Measurements from ENCODE around the gene LRRC4B. TPM values are rescaled to one million over a fixed set of nuclear protein-coding genes. Genes with fewer than 3 reads are reported as not detected.
"Not testable (repeated sequence)": the region's sequence is repeated elsewhere in the genome, so short reads cannot be mapped to it uniquely, and the experiment has no call there.

Gene LRRC4B
- total and polyA plus RNA-seq, 2 donors: 0.52 to 0.57 TPM

- WGBS: 97% methylated on average over 19 of the region's 19 CpGs
- no peak overlapping the region for H3K4me3 ChIP-seq (ENCODE audit: low read length in 2 of 2)
- peaks cover 0 to 6% of the 10 kb centered on the region in 2 donors for H3K27me3 ChIP-seq (ENCODE audit: control insufficient read depth in 2 of 2, insufficient read depth in 1 of 2, low read length in 1 of 2)
- no peak for DNase-seq (ENCODE audit: low read depth in 6 of 9, low spot score in 9 of 9)
- H3K36me3 ChIP-seq (ENCODE audit: control insufficient read depth in 2 of 2, insufficient read depth in 2 of 2, low read length in 1 of 2): peaks cover 24 to 44% of the 10 kb centered on the region in 2 donors
- H3K4me1 ChIP-seq (ENCODE audit: control insufficient read depth in 2 of 2, insufficient read depth in 2 of 2, low read length in 2 of 2): peaks cover 8% of the 10 kb centered on the region in 2 donors
- peaks cover 0 to 25% of the 10 kb centered on the region in 2 donors for H3K9me3 ChIP-seq (ENCODE audit: control insufficient read depth in 2 of 2, insufficient read depth in 1 of 2, low read length in 1 of 2)
- no peak overlapping the region for H3K27ac ChIP-seq (ENCODE audit: low read depth in 1 of 2, low read length in 1 of 2)
Measured at GRCh38 chr19:50478901-50479715, 89.1 kb downstream of the LRRC4B start.

DNA sequence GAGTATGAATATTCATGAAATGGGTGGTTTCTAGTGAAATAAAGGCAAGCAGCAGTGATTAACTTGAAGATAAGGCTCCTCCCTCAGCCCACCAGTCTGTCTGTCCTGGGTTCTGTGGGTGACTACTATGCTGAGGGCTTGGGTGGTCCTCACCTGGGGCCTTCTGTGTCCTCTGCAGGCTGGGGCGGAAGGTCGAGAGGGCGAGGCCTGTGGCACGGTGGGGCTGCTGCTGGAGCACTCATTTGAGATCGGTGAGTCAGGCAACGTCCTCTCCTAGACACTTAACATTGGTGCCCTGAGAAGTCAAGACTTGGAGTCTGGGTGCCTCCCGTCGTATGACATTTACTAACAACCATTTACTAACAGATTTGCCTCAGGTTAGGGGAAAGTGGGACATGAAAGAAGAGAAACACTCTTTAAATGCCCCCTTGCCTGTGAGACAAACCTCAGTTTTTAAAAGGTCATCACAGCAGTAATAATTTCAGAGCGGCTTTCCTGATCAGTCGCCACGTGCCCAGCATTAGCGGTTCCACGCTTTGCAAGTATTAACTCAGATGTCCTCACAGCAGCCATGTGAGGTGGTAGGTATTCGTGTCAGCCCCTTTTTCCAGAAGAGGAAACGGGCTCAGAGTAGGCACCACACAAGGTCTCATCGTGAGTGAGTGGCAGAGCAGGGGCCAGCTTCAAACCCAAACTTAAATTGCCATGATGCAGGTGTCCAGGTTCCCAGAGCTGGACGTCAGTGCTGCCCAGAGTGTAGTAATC is 90.3 kb downstream of the LRRC4B start:
- H3K27ac ChIP-seq (ENCODE audit: low read depth in 1 of 2, low read length in 1 of 2): no peak overlapping the region
- peaks cover 0 to 6% of the 10 kb centered on the region in 2 donors for H3K27me3 ChIP-seq (ENCODE audit: control insufficient read depth in 2 of 2, insufficient read depth in 1 of 2, low read length in 1 of 2)
- H3K36me3 ChIP-seq (ENCODE audit: control insufficient read depth in 2 of 2, insufficient read depth in 2 of 2, low read length in 1 of 2): peaks cover 18 to 44% of the 10 kb centered on the region in 2 donors
- 97% methylated on average over 17 of the region's 17 CpGs for WGBS
- no peak for DNase-seq (ENCODE audit: low read depth in 6 of 9, low spot score in 9 of 9)
- H3K4me1 ChIP-seq (ENCODE audit: control insufficient read depth in 2 of 2, insufficient read depth in 2 of 2, low read length in 2 of 2): peaks cover 8% of the 10 kb centered on the region in 2 donors
- peaks cover 0 to 25% of the 10 kb centered on the region in 2 donors for H3K9me3 ChIP-seq (ENCODE audit: control insufficient read depth in 2 of 2, insufficient read depth in 1 of 2, low read length in 1 of 2)
- no peak overlapping the region for H3K4me3 ChIP-seq (ENCODE audit: low read length in 2 of 2)

DNA sequence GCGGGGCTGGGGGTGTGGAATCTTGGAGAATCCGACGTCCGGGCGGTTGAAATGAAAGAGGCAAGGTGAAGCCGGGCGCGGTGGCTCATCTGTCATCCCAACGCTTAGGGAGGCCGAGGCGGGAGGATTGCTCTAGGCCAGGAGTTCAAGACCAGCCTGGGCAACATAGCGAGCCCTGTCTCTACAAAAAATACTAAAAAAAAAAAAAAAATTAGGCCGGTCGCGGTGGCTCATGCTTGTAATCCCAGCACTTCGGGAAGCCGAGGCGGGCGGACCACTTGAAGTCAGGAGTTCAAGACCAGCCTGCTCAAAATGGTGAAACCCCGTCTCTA is 91.4 kb downstream of the LRRC4B start:
- H3K4me1 ChIP-seq (ENCODE audit: control insufficient read depth in 2 of 2, insufficient read depth in 2 of 2, low read length in 2 of 2): peaks cover 8% of the 10 kb centered on the region in 2 donors
- no peak for DNase-seq (ENCODE audit: low read depth in 6 of 9, low spot score in 9 of 9)
- WGBS: 22% methylated on average over 20 of the region's 20 CpGs
- H3K4me3 ChIP-seq (ENCODE audit: low read length in 2 of 2): peak overlapping the region; percentile 69 to 71
- H3K36me3 ChIP-seq (ENCODE audit: control insufficient read depth in 2 of 2, insufficient read depth in 2 of 2, low read length in 1 of 2): peaks cover 15 to 33% of the 10 kb centered on the region in 2 donors
- peak overlapping the region in 1 of 2 donors; percentile 83 for H3K27ac ChIP-seq (ENCODE audit: low read depth in 1 of 2, low read length in 1 of 2)
- H3K27me3 ChIP-seq (ENCODE audit: control insufficient read depth in 2 of 2, insufficient read depth in 1 of 2, low read length in 1 of 2): peaks cover 0 to 6% of the 10 kb centered on the region in 2 donors
- H3K9me3 ChIP-seq (ENCODE audit: control insufficient read depth in 2 of 2, insufficient read depth in 1 of 2, low read length in 1 of 2): peaks cover 0 to 25% of the 10 kb centered on the region in 2 donors

DNA sequence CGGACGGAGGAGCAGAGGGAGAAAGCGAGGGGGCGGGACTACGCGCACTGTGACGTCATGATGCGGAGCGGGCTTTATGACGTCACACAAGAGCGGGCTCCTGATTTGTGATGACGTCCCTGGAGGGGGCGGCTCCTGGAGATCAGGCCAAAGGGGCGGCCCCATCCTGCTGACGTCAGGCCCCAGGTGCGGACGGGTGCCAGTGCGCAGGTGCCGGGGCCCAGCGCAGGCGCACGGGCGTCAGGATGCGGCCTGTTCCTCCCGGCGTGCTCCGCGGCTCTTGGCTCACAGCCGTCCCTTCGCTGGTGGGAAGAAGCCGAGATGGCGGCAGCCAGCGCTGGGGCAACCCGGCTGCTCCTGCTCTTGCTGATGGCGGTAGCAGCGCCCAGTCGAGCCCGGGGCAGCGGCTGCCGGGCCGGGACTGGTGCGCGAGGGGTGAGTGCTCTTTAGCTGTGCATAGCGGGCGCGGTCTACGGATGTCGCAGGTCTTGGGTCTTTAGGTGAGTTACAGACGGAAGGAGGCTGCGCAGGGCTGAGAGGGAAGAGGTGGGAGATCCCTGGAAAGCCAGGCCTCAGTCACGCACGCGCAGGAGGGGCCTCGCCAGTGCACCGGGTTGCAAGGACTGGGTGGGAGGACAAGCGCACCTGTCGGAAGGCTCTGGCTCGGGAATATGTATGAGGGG is 91.9 kb downstream of the LRRC4B start, which contains the start of the genes EMC10 and GARIN5A:
TSS of gene EMC10 (plus strand) at position 284 of the 683 bp plus-strand sequence. CDS start at position 322, 38 bp downstream.
TSS of gene GARIN5A (minus strand) at position 625 of the 683 bp plus-strand sequence. CDS start at position 165, 460 bp downstream.
- 5% methylated on average over 58 of the region's 58 CpGs for WGBS
- H3K27ac ChIP-seq (ENCODE audit: low read depth in 1 of 2, low read length in 1 of 2): peak within 1 kb of the TSS; percentile 67 to 83
- H3K4me3 ChIP-seq (ENCODE audit: low read length in 2 of 2): peak within 1 kb of the TSS; percentile 69 to 71

GRCh38 chr19:50475736-50476223 is 92.5 kb downstream of the LRRC4B start:
- Histone ChIP-seq H3K36me3 (ENCODE audit: control insufficient read depth in 2 of 2, insufficient read depth in 2 of 2, low read length in 1 of 2) (peaks cover 14 to 23% of the 10 kb centered on the region in 2 donors), H3K27me3 (ENCODE audit: control insufficient read depth in 2 of 2, insufficient read depth in 1 of 2, low read length in 1 of 2) (peaks cover 0 to 6% of the 10 kb centered on the region in 2 donors), H3K27ac (ENCODE audit: low read depth in 1 of 2, low read length in 1 of 2) (peak overlapping the region in 1 of 2 donors; percentile 35), H3K9me3 (ENCODE audit: control insufficient read depth in 2 of 2, insufficient read depth in 1 of 2, low read length in 1 of 2) (peaks cover 0 to 25% of the 10 kb centered on the region in 2 donors), H3K4me1 (ENCODE audit: control insufficient read depth in 2 of 2, insufficient read depth in 2 of 2, low read length in 2 of 2) (peaks cover 8% of the 10 kb centered on the region in 2 donors), H3K4me3 (ENCODE audit: low read length in 2 of 2) (peak overlapping the region in 1 of 2 donors; percentile 69)
- WGBS: 87% methylated on average over 29 of the region's 29 CpGs
- DNase-seq (ENCODE audit: low read depth in 6 of 9, low spot score in 9 of 9): no peak

More for the DNA sequence above, 91.9 kb downstream of the LRRC4B start, which contains the start of the genes EMC10 and GARIN5A:
- Histone ChIP-seq H3K36me3 (ENCODE audit: control insufficient read depth in 2 of 2, insufficient read depth in 2 of 2, low read length in 1 of 2) (peaks cover 15 to 28% of the 10 kb centered on the region in 2 donors), H3K9me3 (ENCODE audit: control insufficient read depth in 2 of 2, insufficient read depth in 1 of 2, low read length in 1 of 2) (peaks cover 0 to 25% of the 10 kb centered on the region in 2 donors), H3K27me3 (ENCODE audit: control insufficient read depth in 2 of 2, insufficient read depth in 1 of 2, low read length in 1 of 2) (peaks cover 0 to 6% of the 10 kb centered on the region in 2 donors), H3K4me1 (ENCODE audit: control insufficient read depth in 2 of 2, insufficient read depth in 2 of 2, low read length in 2 of 2) (peaks cover 8% of the 10 kb centered on the region in 2 donors)
- peak; percentile 75 to 93 (median 84) for DNase-seq (ENCODE audit: low read depth in 6 of 9, low spot score in 9 of 9)

- Histone ChIP-seq H3K36me3 (ENCODE audit: control insufficient read depth in 2 of 2, insufficient read depth in 2 of 2, low read length in 1 of 2) (peaks cover 8 to 16% of the 10 kb centered on the region in 2 donors), H3K4me3 (ENCODE audit: low read length in 2 of 2) (no peak overlapping the region), H3K27ac (ENCODE audit: low read depth in 1 of 2, low read length in 1 of 2) (no peak overlapping the region), H3K27me3 (ENCODE audit: control insufficient read depth in 2 of 2, insufficient read depth in 1 of 2, low read length in 1 of 2) (peaks cover 0 to 6% of the 10 kb centered on the region in 2 donors), H3K4me1 (ENCODE audit: control insufficient read depth in 2 of 2, insufficient read depth in 2 of 2, low read length in 2 of 2) (peaks cover 8% of the 10 kb centered on the region in 2 donors), H3K9me3 (ENCODE audit: control insufficient read depth in 2 of 2, insufficient read depth in 1 of 2, low read length in 1 of 2) (peaks cover 0 to 25% of the 10 kb centered on the region in 2 donors)
- WGBS: 92% methylated on average over 12 of the region's 12 CpGs
- DNase-seq (ENCODE audit: low read depth in 6 of 9, low spot score in 9 of 9): no peak
Measured at GRCh38 chr19:50475101-50475568, 93.1 kb downstream of the LRRC4B start.

- 78% methylated on average over 3 of the region's 3 CpGs for WGBS
- H3K4me1 ChIP-seq (ENCODE audit: control insufficient read depth in 2 of 2, insufficient read depth in 2 of 2, low read length in 2 of 2); DNase-seq (ENCODE audit: low read depth in 6 of 9, low spot score in 9 of 9); H3K27me3 ChIP-seq (ENCODE audit: control insufficient read depth in 2 of 2, insufficient read depth in 1 of 2, low read length in 1 of 2); H3K27ac ChIP-seq (ENCODE audit: low read depth in 1 of 2, low read length in 1 of 2); H3K4me3 ChIP-seq (ENCODE audit: low read length in 2 of 2); H3K36me3 ChIP-seq (ENCODE audit: control insufficient read depth in 2 of 2, insufficient read depth in 2 of 2, low read length in 1 of 2): not testable (repeated sequence)
- H3K9me3 ChIP-seq (ENCODE audit: control insufficient read depth in 2 of 2, insufficient read depth in 1 of 2, low read length in 1 of 2): peaks cover 0 to 14% of the 10 kb centered on the region in 2 donors
Measured at GRCh38 chr19:50473336-50473735, 94.9 kb downstream of the LRRC4B start.

- Histone ChIP-seq H3K36me3 (ENCODE audit: control insufficient read depth in 2 of 2, insufficient read depth in 2 of 2, low read length in 1 of 2) (no peaks in the 10 kb centered on the region), H3K9me3 (ENCODE audit: control insufficient read depth in 2 of 2, insufficient read depth in 1 of 2, low read length in 1 of 2) (no peaks in the 10 kb centered on the region), H3K27me3 (ENCODE audit: control insufficient read depth in 2 of 2, insufficient read depth in 1 of 2, low read length in 1 of 2) (peaks cover 0 to 2% of the 10 kb centered on the region in 2 donors), H3K27ac (ENCODE audit: low read depth in 1 of 2, low read length in 1 of 2) (no peak overlapping the region), H3K4me3 (ENCODE audit: low read length in 2 of 2) (no peak overlapping the region), H3K4me1 (ENCODE audit: control insufficient read depth in 2 of 2, insufficient read depth in 2 of 2, low read length in 2 of 2) (no peaks in the 10 kb centered on the region)
- WGBS: 91% methylated on average over 6 of the region's 6 CpGs
- DNase-seq (ENCODE audit: low read depth in 6 of 9, low spot score in 9 of 9): no peak
Measured at GRCh38 chr19:50468818-50469217, 99.4 kb downstream of the LRRC4B start.
